Nephron (organoid): ENCODE results near the gene NPDC1.

Experiments
- H3K27ac Mint-ChIP-seq, 3 experiments: 2 replicates each; pipeline ENCODE4 v1.8.0; 2020; ENCODE audit warnings: mixed read lengths in 3 of 3, mild to moderate bottlenecking in 2 of 3, moderate library complexity in 1 of 3
- H3K27me3 Mint-ChIP-seq: 2 replicates; pipeline ENCODE4 v1.8.0; 2021; ENCODE audit warnings: low read depth, mild to moderate bottlenecking, moderate library complexity, mixed read lengths
- H3K36me3 Mint-ChIP-seq: 2 replicates; pipeline ENCODE4 v1.8.0; 2020; ENCODE audit warnings: low read depth, mixed read lengths
- H3K4me1 Mint-ChIP-seq: 2 replicates; pipeline ENCODE4 v1.8.0; 2020; ENCODE audit warnings: mixed read lengths
- H3K4me3 Mint-ChIP-seq, 3 experiments: 2 replicates each; pipeline ENCODE4 v1.8.0; 2020; ENCODE audit warnings: mild to moderate bottlenecking in 3 of 3, mixed read lengths in 3 of 3, moderate library complexity in 2 of 3
- H3K9me3 Mint-ChIP-seq: 2 replicates; pipeline ENCODE4 v1.8.0; 2020; ENCODE audit warnings: mixed read lengths
- CTCF ChIP-seq, 3 experiments: fragments of 200-600 bp; sonication (generic); IDR thresholded peaks; one replicate each; pipeline ENCODE4 v1.5.0; 2021; ENCODE audit warnings: antibody characterized with exemption in 3 of 3; ENCODE audit not compliant: unreplicated experiment in 3 of 3

The NPDC1 gene

GRCh38 chr9:137070201-137070905, 24.4 kb upstream of the NPDC1 start, which contains the start of gene SAPCD2:
TSS of gene SAPCD2 (minus strand) at chr9:137070557. CDS start at chr9:137070460, 97 bp downstream.
- H3K4me3 Mint-ChIP-seq, result peak within 1 kb of the TSS; percentile 69 to 76 (median 71)
- peak within 1 kb of the TSS in 1 of 3 experiments; percentile 60 for H3K27ac Mint-ChIP-seq
- TF ChIP-seq CTCF (IDR thresholded peaks at IDR 0.05; ENCODE audit: unreplicated experiment in 3 of 3), result peak in 1 of 3 experiments; percentile 13
- peaks cover 40% of the 10 kb centered on the region for H3K27me3 Mint-ChIP-seq
- H3K9me3 Mint-ChIP-seq, result no peaks in the 10 kb centered on the region
- H3K4me1 Mint-ChIP-seq, result peaks cover 7% of the 10 kb centered on the region
- H3K36me3 Mint-ChIP-seq, result no peaks in the 10 kb centered on the region

- Mint-ChIP-seq H3K4me3 (peak overlapping the region; percentile 21 to 63 (median 22)), H3K36me3 (no peaks in the 10 kb centered on the region), H3K9me3 (no peaks in the 10 kb centered on the region), H3K27me3 (peaks cover 32% of the 10 kb centered on the region), H3K27ac (no peak overlapping the region), H3K4me1 (peaks cover 7% of the 10 kb centered on the region)
- no peak for TF ChIP-seq CTCF (IDR thresholded peaks at IDR 0.05; ENCODE audit: unreplicated experiment in 3 of 3)
Measured at GRCh38 chr9:137069508-137070091, 23.6 kb upstream of the NPDC1 start.

- peaks cover 29% of the 10 kb centered on the region for H3K27me3 Mint-ChIP-seq
- no peak for TF ChIP-seq CTCF (IDR thresholded peaks at IDR 0.05; ENCODE audit: unreplicated experiment in 3 of 3)
- H3K4me1 Mint-ChIP-seq, result peaks cover 7% of the 10 kb centered on the region
- H3K4me3 Mint-ChIP-seq, result peak overlapping the region; percentile 21 to 68 (median 38)
- H3K36me3 Mint-ChIP-seq, result no peaks in the 10 kb centered on the region
- H3K9me3 Mint-ChIP-seq, result no peaks in the 10 kb centered on the region
- no peak overlapping the region for H3K27ac Mint-ChIP-seq
Measured at GRCh38 chr9:137068539-137069507, 22.8 kb upstream of the NPDC1 start.

GRCh38 chr9:137067860-137068538, 22.0 kb upstream of the NPDC1 start:
- H3K27me3 Mint-ChIP-seq, result peaks cover 22% of the 10 kb centered on the region

More at GRCh38 chr9:137067860-137068538, 22.0 kb upstream of the NPDC1 start:
- Mint-ChIP-seq H3K9me3 (no peaks in the 10 kb centered on the region), H3K27ac (peak overlapping the region in 1 of 3 experiments; percentile 31), H3K4me3 (peak overlapping the region; percentile 56 to 68 (median 61)), H3K36me3 (no peaks in the 10 kb centered on the region), H3K4me1 (peaks cover 7% of the 10 kb centered on the region)
- TF ChIP-seq CTCF (IDR thresholded peaks at IDR 0.05; ENCODE audit: unreplicated experiment in 3 of 3), result peak; percentile 69 to 72 (median 72)
